ENCODE data around the gene YIPF5. TPM values are rescaled to one million over a fixed set of nuclear protein-coding genes. Genes with fewer than 3 reads are reported as not detected.

Gene YIPF5
- total RNA-seq, 1 donor from 2014 or later: 18.2 TPM

DNA sequence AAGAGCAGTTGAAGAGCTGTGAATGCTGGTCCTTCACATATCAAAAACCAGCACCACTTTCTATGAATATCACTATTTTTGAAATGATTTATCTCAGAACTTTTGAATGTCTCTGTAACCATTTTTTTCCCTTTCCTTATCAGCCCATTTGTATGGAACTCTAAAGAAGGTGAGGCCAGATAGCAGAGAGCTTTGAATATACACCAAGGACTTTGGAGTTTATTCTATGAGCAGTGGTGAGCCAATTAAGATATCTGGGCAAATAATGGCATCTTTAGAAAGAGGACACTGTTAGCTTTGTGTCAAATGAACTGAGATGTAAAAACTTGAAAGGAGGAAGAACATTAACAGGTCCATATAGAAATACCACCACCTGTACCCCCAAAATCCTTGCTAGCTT is 22.2 kb upstream of the YIPF5 start:
- no peak overlapping the region for H3K4me3 ChIP-seq
- H3K9me3 ChIP-seq: no peaks in the 10 kb centered on the region
- H3K27me3 ChIP-seq: no peaks in the 10 kb centered on the region
- H3K36me3 ChIP-seq: no peaks in the 10 kb centered on the region
- intact Hi-C loops (cut with DNase I): no loop called here
- no peak overlapping the region for H3K27ac ChIP-seq
- H3K4me1 ChIP-seq: peaks cover 4% of the 10 kb centered on the region
- no peak for DNase-seq (ENCODE audit: extremely low spot score in 2 of 2)
- TF ChIP-seq, protein P1, sequence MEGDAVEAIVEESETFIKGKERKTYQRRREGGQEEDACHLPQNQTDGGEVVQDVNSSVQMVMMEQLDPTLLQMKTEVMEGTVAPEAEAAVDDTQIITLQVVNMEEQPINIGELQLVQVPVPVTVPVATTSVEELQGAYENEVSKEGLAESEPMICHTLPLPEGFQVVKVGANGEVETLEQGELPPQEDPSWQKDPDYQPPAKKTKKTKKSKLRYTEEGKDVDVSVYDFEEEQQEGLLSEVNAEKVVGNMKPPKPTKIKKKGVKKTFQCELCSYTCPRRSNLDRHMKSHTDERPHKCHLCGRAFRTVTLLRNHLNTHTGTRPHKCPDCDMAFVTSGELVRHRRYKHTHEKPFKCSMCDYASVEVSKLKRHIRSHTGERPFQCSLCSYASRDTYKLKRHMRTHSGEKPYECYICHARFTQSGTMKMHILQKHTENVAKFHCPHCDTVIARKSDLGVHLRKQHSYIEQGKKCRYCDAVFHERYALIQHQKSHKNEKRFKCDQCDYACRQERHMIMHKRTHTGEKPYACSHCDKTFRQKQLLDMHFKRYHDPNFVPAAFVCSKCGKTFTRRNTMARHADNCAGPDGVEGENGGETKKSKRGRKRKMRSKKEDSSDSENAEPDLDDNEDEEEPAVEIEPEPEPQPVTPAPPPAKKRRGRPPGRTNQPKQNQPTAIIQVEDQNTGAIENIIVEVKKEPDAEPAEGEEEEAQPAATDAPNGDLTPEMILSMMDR (IDR thresholded peaks at IDR 0.05): no peak
- TF ChIP-seq POLR2A (IDR thresholded peaks at IDR 0.05) (no peak), POLR2AphosphoS5 (IDR thresholded peaks at IDR 0.05; ENCODE audit: insufficient read depth in 1 of 2, low read depth in 1 of 2) (no peak)

DNA sequence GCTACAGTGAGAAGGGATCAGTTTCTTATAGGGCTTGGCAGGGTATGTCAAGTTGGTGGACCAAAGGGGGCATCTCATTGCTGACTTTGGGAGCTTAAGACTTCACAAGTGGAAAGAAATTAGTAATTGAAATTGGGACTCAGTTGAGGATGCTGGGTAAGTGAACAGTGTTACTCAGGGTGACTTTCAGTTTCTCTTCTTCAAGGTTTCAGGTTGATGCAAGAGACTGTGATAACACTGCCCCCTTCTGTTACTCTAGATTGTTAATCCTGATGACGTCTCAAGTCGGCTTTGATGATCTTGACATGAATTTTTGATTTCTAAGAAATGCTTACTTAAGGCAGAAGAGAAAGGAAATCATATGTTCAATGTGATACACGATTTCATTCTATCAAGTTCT is 21.5 kb upstream of the YIPF5 start:
- H3K27me3 ChIP-seq: no peaks in the 10 kb centered on the region
- H3K27ac ChIP-seq: no peak overlapping the region
- no peak overlapping the region for H3K4me3 ChIP-seq
- TF ChIP-seq, protein P1 (IDR thresholded peaks at IDR 0.05): peak in 1 of 3 experiments; percentile 5
- TF ChIP-seq POLR2AphosphoS5 (IDR thresholded peaks at IDR 0.05; ENCODE audit: insufficient read depth in 1 of 2, low read depth in 1 of 2): no peak
- TF ChIP-seq POLR2A (IDR thresholded peaks at IDR 0.05): no peak
- no peaks in the 10 kb centered on the region for H3K9me3 ChIP-seq
- no peaks in the 10 kb centered on the region for H3K36me3 ChIP-seq
- intact Hi-C loops (cut with DNase I): no loop called here
- DNase-seq (ENCODE audit: extremely low spot score in 2 of 2): no peak
- peaks cover 9% of the 10 kb centered on the region for H3K4me1 ChIP-seq

DNA sequence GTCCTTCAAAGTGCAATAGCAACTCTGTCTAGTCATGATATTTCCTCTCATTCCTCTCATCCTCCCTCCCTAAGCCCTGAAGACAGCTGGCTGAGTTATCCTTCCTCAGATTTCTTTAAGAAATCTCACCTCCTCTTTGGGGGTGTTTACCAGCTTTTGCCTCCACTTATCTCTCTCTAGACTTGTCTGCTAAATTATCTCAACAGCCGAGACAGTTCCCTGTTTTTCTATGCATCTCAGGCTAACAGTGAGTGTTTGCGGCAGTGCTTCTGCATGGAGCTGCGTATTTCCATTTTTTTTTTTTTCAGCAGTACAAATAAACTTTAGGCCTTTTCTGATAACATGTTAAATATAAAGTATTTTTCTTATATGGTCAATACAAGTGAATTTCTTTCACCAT is 21.1 kb upstream of the YIPF5 start:
- DNase-seq (ENCODE audit: extremely low spot score in 2 of 2): no peak
- intact Hi-C loops (cut with DNase I): no loop called here
- Histone ChIP-seq H3K27ac (no peak overlapping the region), H3K36me3 (no peaks in the 10 kb centered on the region), H3K4me3 (no peak overlapping the region), H3K4me1 (peaks cover 9% of the 10 kb centered on the region), H3K27me3 (no peaks in the 10 kb centered on the region), H3K9me3 (no peaks in the 10 kb centered on the region)
- TF ChIP-seq POLR2A (IDR thresholded peaks at IDR 0.05): no peak
- TF ChIP-seq POLR2AphosphoS5 (IDR thresholded peaks at IDR 0.05; ENCODE audit: insufficient read depth in 1 of 2, low read depth in 1 of 2): no peak
- TF ChIP-seq, protein P1 (IDR thresholded peaks at IDR 0.05): no peak

DNA sequence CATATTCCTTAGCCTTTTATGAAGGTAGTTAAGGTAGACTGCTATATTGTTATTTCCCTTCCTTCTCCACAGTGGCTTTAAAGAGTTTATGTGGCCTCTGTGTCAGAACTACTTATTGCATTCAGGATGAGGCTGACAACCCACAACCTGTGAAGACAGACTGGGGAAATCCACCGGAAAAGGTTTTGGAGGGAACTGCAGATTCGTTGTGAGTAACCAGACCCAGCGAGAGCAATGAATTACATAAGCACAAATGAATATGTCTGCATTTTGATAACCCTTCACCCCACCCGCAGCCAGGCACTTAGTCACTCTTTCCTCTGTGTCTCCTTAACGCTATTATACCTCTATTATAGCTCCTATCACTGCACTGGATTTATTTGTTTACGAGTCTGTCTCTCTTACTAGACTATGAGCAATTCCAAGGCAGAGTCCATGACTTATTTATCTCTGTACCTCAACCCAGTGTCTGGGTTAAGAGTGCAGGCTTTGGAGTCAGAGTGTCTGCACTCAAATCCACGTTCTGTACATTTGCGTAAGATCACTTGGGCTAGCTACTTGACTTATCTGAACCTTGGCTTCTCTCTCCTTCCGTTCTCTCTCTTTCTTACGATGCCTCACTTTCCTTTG is 19.5 kb upstream of the YIPF5 start:
- H3K36me3 ChIP-seq: no peaks in the 10 kb centered on the region
- H3K4me3 ChIP-seq: no peak overlapping the region
- no peaks in the 10 kb centered on the region for H3K27me3 ChIP-seq
- TF ChIP-seq POLR2AphosphoS5 (IDR thresholded peaks at IDR 0.05; ENCODE audit: insufficient read depth in 1 of 2, low read depth in 1 of 2): no peak
- TF ChIP-seq, protein P1 (IDR thresholded peaks at IDR 0.05): no peak
- TF ChIP-seq POLR2A (IDR thresholded peaks at IDR 0.05): no peak
- DNase-seq (ENCODE audit: extremely low spot score in 2 of 2): no peak
- H3K4me1 ChIP-seq: peaks cover 9% of the 10 kb centered on the region
- no peaks in the 10 kb centered on the region for H3K9me3 ChIP-seq
- no peak overlapping the region for H3K27ac ChIP-seq
- intact Hi-C loops (cut with DNase I): no loop called here

DNA sequence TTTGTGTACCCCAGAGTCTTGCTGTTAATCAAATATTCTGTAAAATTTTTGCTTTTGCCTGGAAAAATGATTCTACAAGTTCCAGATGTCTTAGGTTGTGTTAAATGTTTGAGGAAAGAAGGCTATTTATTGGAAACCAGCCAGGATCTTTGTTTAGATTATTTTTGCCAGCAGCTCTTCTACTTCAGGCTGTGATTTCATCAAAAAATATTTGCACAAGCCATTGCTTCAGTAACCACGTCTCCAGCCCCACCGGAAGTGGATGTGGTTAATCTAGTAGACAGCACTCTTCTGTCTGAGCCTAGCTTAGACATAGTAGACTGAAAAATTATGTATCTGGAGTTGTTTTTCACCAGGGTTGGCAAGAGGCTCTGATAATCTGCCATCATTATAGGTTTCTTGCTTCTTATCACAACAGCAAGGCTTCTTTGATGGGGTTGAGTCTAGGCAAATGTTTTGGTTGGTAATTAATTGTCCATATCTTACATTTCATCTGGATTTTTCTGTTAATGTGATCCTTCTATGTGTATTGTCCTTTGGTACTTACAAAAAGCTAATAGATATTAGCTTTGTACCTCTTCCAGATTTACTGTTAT is 17.3 kb upstream of the YIPF5 start:
- TF ChIP-seq, protein P1 (IDR thresholded peaks at IDR 0.05): no peak
- TF ChIP-seq POLR2AphosphoS5 (IDR thresholded peaks at IDR 0.05; ENCODE audit: insufficient read depth in 1 of 2, low read depth in 1 of 2) (no peak), POLR2A (IDR thresholded peaks at IDR 0.05) (no peak)
- Histone ChIP-seq H3K4me1 (peaks cover 9% of the 10 kb centered on the region), H3K27me3 (no peaks in the 10 kb centered on the region), H3K27ac (no peak overlapping the region), H3K9me3 (no peaks in the 10 kb centered on the region), H3K4me3 (no peak overlapping the region), H3K36me3 (no peaks in the 10 kb centered on the region)
- no peak for DNase-seq (ENCODE audit: extremely low spot score in 2 of 2)
- intact Hi-C loops (cut with DNase I): no loop called here

Data from vagina (tissue), 2 donors.